ENCODE measurements around the gene BST2. TPM values are rescaled to one million over a fixed set of nuclear protein-coding genes. Genes with fewer than 3 reads are reported as not detected.

Gene BST2
- polyA plus RNA-seq, 1 experiment, result 6.4 TPM

- ChIA-PET CTCF (interaction anchor here (0.6 to 1.6 kb wide), 4 partner anchors 10 to 14 kb away, joined by 3 to 4 read pairs (median 3); no protein-coding TSS in a partner anchor), POLR2A (no interaction called here)
- Histone ChIP-seq H3K4me3 (ENCODE audit: low read depth, low read length) (no peak overlapping the region), H3K27me3 (ENCODE audit: control insufficient read depth, insufficient read depth, low read length) (no peaks in the 10 kb centered on the region), H3K36me3 (ENCODE audit: control insufficient read depth, insufficient read depth, low read length) (no peaks in the 10 kb centered on the region)
- no peak for DNase-seq (ENCODE audit: low read depth)
- TF ChIP-seq CTCF (IDR thresholded peaks at IDR 0.05; ENCODE audit: insufficient read depth, low read depth, low read length), result no peak
Measured at GRCh38 chr19:17380426-17381138, 24.8 kb downstream of the BST2 start.

GRCh38 chr19:17379221-17379631, 26.2 kb downstream of the BST2 start:
- DNase-seq (ENCODE audit: low read depth), result no peak
- CTCF ChIA-PET, result interaction anchor here (1.3 to 1.6 kb wide), 2 partner anchors 11 to 15 kb away, joined by 3 read pairs; no protein-coding TSS in a partner anchor
- Histone ChIP-seq H3K27me3 (ENCODE audit: control insufficient read depth, insufficient read depth, low read length) (no peaks in the 10 kb centered on the region), H3K36me3 (ENCODE audit: control insufficient read depth, insufficient read depth, low read length) (no peaks in the 10 kb centered on the region), H3K4me3 (ENCODE audit: low read depth, low read length) (no peak overlapping the region)
- POLR2A ChIA-PET, result no interaction called here
- no peak for TF ChIP-seq CTCF (IDR thresholded peaks at IDR 0.05; ENCODE audit: insufficient read depth, low read depth, low read length)

DNA sequence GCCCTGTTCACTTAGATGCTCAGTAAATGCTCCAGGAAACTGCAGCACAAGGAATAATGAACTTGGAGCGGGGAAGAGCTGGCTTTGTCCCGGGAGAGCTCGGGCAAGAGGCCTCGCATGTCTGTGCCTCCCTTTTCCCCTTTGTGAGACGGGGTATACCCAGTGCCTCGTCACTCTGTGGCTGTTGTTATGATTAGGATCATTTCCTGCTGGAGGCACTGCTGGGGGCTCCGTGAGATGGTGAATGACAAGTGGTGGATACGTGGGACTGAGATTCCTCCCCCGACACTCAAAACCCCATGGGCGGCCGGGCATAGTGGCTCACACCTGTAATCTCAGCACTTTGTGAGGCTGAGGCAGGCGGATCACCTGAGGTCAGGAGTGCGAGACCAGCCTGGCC, 27.2 kb downstream of the BST2 start:
- H3K36me3 ChIP-seq (ENCODE audit: control insufficient read depth, insufficient read depth, low read length), result no peaks in the 10 kb centered on the region
- TF ChIP-seq CTCF (IDR thresholded peaks at IDR 0.05; ENCODE audit: insufficient read depth, low read depth, low read length), result no peak
- ChIA-PET CTCF (no interaction called here), POLR2A (no interaction called here)
- DNase-seq (ENCODE audit: low read depth), result no peak
- no peaks in the 10 kb centered on the region for H3K27me3 ChIP-seq (ENCODE audit: control insufficient read depth, insufficient read depth, low read length)
- no peak overlapping the region for H3K4me3 ChIP-seq (ENCODE audit: low read depth, low read length)

DNA sequence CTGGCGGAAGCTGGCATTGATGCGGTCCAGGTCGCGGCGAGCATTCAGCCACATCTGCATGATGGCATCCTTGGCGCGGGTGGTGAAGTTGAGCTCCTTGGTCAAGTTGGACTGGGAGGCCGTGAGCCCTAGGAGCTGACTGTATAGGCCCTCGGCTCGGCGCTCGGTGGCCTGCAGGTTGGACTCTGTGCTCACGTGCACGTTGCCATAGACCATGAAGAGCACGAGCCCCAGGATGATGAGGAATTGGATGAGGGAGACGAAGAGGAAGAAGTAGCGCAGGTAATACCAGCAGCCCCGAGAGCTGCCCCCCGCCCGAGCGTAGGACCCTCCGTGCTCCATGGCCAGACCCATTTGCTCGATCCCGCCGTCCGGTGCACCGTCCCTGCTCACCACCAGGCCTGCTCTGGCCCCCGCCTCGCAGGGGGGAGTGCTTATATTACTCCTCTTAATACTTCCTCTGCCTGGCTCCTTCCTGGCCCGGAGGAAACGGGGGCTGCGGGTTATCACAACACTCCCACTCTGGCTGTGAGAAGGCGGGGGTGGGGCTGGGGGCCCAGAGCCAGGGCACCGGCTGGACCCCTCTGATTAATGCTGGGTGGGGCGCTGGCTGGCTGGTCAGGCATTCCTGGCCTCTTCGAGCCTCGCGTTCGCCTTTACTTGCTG, 28.4 kb downstream of the BST2 start, which contains the start of gene PLVAP:
PLVAP (minus strand) TSS at position 408 of the 666 bp plus-strand sequence; CDS start at position 354, 54 bp downstream.
- CTCF ChIA-PET, result interaction anchor here (1.3 to 1.9 kb wide), 3 partner anchors 9 to 30 kb away, joined by 4 to 11 read pairs (median 4); no protein-coding TSS in a partner anchor

More for the DNA sequence above, 28.4 kb downstream of the BST2 start, which contains the start of gene PLVAP:
- TF ChIP-seq CTCF (IDR thresholded peaks at IDR 0.05; ENCODE audit: insufficient read depth, low read depth, low read length), result no peak
- POLR2A ChIA-PET, result no interaction called here
- Histone ChIP-seq H3K36me3 (ENCODE audit: control insufficient read depth, insufficient read depth, low read length) (no peaks in the 10 kb centered on the region), H3K4me3 (ENCODE audit: low read depth, low read length) (no peak within 1 kb of the TSS), H3K27me3 (ENCODE audit: control insufficient read depth, insufficient read depth, low read length) (no peaks in the 10 kb centered on the region)
- no peak for DNase-seq (ENCODE audit: low read depth)

Measured in BJ (cell line).